GM12878 (cell line): ENCODE data around the gene PEX26. TPM values are rescaled to one million over a fixed set of nuclear protein-coding genes. Genes with fewer than 3 reads are reported as not detected.

Source experiments
- ATAC-seq: fragments of 200-7000 bp; cut with Tn5 transposase; 3 replicates; pipeline ENCODE4 v1.9.1; 2020; ENCODE audit warnings: mild to moderate bottlenecking, moderate library complexity
- BruUV-seq: library from RNA; stranded (reverse); fragments of 400-500 nt; replicated peaks from 2 replicates; lab custom pipeline; 2021; lab: Mats Ljungman, UMichigan
- CTCF ChIA-PET: fragments of 300-600 bp; sonication (Branson Sonifier 250); formaldehyde crosslinking; extraction: SDS; loops from one replicate; lab custom pipeline; 2021; ENCODE audit warnings: inconsistent platforms; lab: Yijun Ruan, JAX
- POLR2A ChIA-PET: fragments of 350-600 bp; formaldehyde crosslinking; extraction: SDS; loops from one replicate; lab custom pipeline; 2021; ENCODE audit warnings: inconsistent platforms; lab: Charles Lee
- RAD21 ChIA-PET: fragments of 300-600 bp; sonication (Branson Sonifier 250); formaldehyde crosslinking; loops from one replicate; lab custom pipeline; 2023; ENCODE audit warnings: antibody characterized with exemption; ENCODE audit not compliant: unreplicated experiment; lab: Charles Lee
- SMC1A ChIA-PET: fragments of 300-600 bp; sonication (Branson Sonifier 250); formaldehyde crosslinking; loops from one replicate; lab custom pipeline; 2023; ENCODE audit not compliant: unreplicated experiment, uncharacterized antibody; lab: Charles Lee
- DNase-seq: peaks from one replicate; pipeline ENCODE4 v3.0.0-alpha.2; 2011; ENCODE audit warnings: low read depth, low spot score
- FAIRE-seq: peaks from 3 replicates; lab custom pipeline; 2011; peaks lifted over from hg19 to GRCh38; lab: Jason Lieb, UNC
- H2AFZ ChIP-seq: 2 replicates; pipeline ENCODE4 v1.6.0; 2011; ENCODE audit warnings: low read depth, low read length, control low read depth; ENCODE audit not compliant: control insufficient read depth
- H3K27ac ChIP-seq: 2 replicates; pipeline ENCODE4 v1.5.1; 2011; ENCODE audit warnings: control low read depth; ENCODE audit not compliant: control insufficient read depth, insufficient read depth
- H3K27me3 ChIP-seq, 2 experiments: replicated peaks in 1 of 2; 2 replicates each; pipeline versions ENCODE4 v1.6.0 to v1.6.1; 2011; ENCODE audit warnings: low read length in 1 of 2; ENCODE audit not compliant: control insufficient read depth in 2 of 2, insufficient read depth in 2 of 2
- H3K36me3 ChIP-seq, 2 experiments: 2 replicates each; pipeline ENCODE4 v1.5.1; 2011; ENCODE audit warnings: low read length in 1 of 2; ENCODE audit not compliant: control insufficient read depth in 2 of 2, insufficient read depth in 2 of 2
- H3K4me1 ChIP-seq: 2 replicates; pipeline ENCODE4 v1.6.1; 2011; ENCODE audit warnings: mild to moderate bottlenecking, low read length, moderate library complexity, mixed read lengths; ENCODE audit not compliant: control insufficient read depth, insufficient read depth
- H3K4me2 ChIP-seq: 2 replicates; pipeline ENCODE4 v1.6.0; 2011; ENCODE audit warnings: control low read depth; ENCODE audit not compliant: control insufficient read depth, insufficient read depth
- H3K4me3 ChIP-seq: fragments of 200-600 bp; sonication (generic); 2 replicates; pipeline ENCODE4 v1.5.1; 2016
- H3K79me2 ChIP-seq: 2 replicates; pipeline ENCODE4 v1.6.0; 2011; ENCODE audit warnings: low read length; ENCODE audit not compliant: control insufficient read depth, insufficient read depth
- H3K9ac ChIP-seq: 2 replicates; pipeline ENCODE4 v1.8.0; 2011; ENCODE audit warnings: low read length, control low read depth, mixed read lengths; ENCODE audit not compliant: control insufficient read depth, insufficient read depth
- H3K9me3 ChIP-seq: replicated peaks from 3 replicates; pipeline ENCODE4 v1.5.1; 2011; ENCODE audit warnings: mild to moderate bottlenecking, low read length; ENCODE audit not compliant: control insufficient read depth, insufficient read depth
- H4K20me1 ChIP-seq: 2 replicates; pipeline ENCODE4 v1.6.0; 2011; ENCODE audit not compliant: control insufficient read depth, insufficient read depth
- CHD4 ChIP-seq: fragments of 200-600 bp; sonication (generic); IDR thresholded peaks from 2 replicates; pipeline ENCODE4 v1.6.1; 2016; ENCODE audit warnings: mild to moderate bottlenecking
- WGBS: methylation state at CpG from one replicate; pipeline ENCODE4 v1.1.6; 2016; ENCODE audit warnings: low lambda C conversion rate; ENCODE audit not compliant: insufficient replicate concordance, insufficient coverage; ENCODE audit errors: missing lambda C conversion rate; 5-methylcytosine and 5-hydroxymethylcytosine counted together
- in situ Hi-C: fragments of 300-500 bp; cut with MboI; formaldehyde crosslinking; loops from 9 replicates; pipeline ENCODE4 v1.14.3; 2018; ENCODE audit warnings: mixed read lengths
- intact Hi-C: fragments of 100-400 bp; cut with micrococcal nuclease; formaldehyde crosslinking; loops from one replicate; pipeline ENCODE4 v1.14.2; 2022; ENCODE audit not compliant: unreplicated experiment
- polyA plus RNA-seq, 11 experiments: library from polyadenylated mRNA; depleted of rRNA in 4 of 11; unstranded in 6 of 11; stranded (reverse) in 5 of 11; fragments of >200 nt; fragmentation: Nextera tagmentation in 4 of 11; fragmentation: Illumina TruSeq in 1 of 11; extraction: Ambion mirVana in 4 of 11; extraction: Trizol in 1 of 11; gene quantifications; 1 replicate in 1 of 11; 2 replicates in 10 of 11; pipeline versions ENCODE4 v1.2.1 to v1.2.3, GENCODE V29; 2011 to 2016; ENCODE audit warnings: inconsistent platforms in 2 of 11, missing spikeins in 2 of 11, low read depth in 1 of 11
- total RNA-seq, 4 experiments: library from RNA; depleted of rRNA in 3 of 4; stranded (reverse); fragments of >200 nt in 3 of 4; fragmentation: Illumina TruSeq in 1 of 4; extraction: Trizol in 1 of 4; gene quantifications; 2 replicates each; pipeline versions ENCODE4 v1.2.1 to v1.2.3, GENCODE V29; 2013 to 2021
- TF ChIP-seq, protein P1 (sequence below): IDR thresholded peaks from 2 replicates; pipeline ENCODE4 v1.6.1; 2012; ENCODE audit warnings: low read depth, low read length, improper control_type of control experiment
- TF ChIP-seq, protein P2 (sequence below), 3 experiments: IDR thresholded peaks in 2 of 3; conservative IDR thresholded peaks in 1 of 3; 2 replicates each; pipeline ENCODE4 v1.5.1; 2011; ENCODE audit warnings: low read depth in 3 of 3, low read length in 3 of 3, mild to moderate bottlenecking in 3 of 3, control low read depth in 2 of 3, moderate library complexity in 2 of 3, inconsistent platforms in 1 of 3, mixed read lengths in 1 of 3; ENCODE audit not compliant: control insufficient read depth in 2 of 3, insufficient read depth in 1 of 3; ENCODE audit errors: extremely low read depth in 1 of 3

The PEX26 gene
- total and polyA plus RNA-seq, 10 of the 15 experiments (the other 5 are each of a cell fraction or from before 2014, with no cell fraction given): 0.79 to 50.8 (median 22.4) TPM

DNA sequence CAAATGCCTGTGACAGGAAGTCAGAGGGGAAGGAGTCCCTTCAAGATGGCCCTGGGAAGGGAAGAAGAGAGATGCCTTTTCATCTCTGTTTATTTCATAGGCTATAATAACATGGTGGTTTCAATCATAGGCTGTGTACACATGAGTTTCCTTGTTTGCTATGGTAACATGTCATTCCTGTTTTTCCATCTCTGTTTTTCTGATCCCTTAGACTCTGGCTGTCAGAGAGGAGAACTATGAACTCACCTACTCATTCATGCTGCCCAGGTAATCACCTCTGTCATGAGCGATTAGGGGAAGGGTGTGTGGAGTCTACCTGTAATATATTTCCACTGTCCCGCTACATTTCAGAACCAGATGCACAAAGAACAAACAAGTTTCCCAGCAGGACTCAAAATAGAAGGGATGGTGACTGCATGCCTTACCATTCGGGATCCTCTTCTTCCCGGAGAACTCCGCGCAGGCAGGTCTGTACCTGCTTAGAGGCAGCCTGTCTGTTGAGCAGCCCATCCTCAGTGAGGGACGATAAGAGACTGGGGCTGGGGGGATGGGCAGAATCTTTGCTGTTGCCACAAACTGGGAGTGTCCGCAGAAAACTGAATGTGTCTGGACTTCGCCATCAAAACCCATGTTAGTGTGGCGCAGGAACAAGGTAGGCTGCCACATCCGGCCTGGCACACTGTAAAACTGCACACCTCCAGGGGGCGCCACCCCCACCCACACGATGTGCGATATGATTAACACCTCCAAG is 7.1 kb upstream of the PEX26 start:
- RAD21 ChIA-PET: interaction anchor here (1.0 to 2.1 kb wide), 3 partner anchors 9 to 71 kb away, joined by 3 to 13 read pairs (median 9); no protein-coding TSS in a partner anchor
- CTCF ChIA-PET: interaction anchor here (1.0 to 7.4 kb wide), 11 partner anchors 8 to 512 kb away, joined by 3 to 80 read pairs (median 7); partner anchors contain the start of gene MICAL3
- no peak for FAIRE-seq
- no peak overlapping the region for H3K27ac ChIP-seq
- in situ Hi-C loops (no loop called here), intact Hi-C loops (no loop called here)
- TF ChIP-seq CHD4: peak; percentile 56; the same call in 1 of the 2 replicates
- TF ChIP-seq, protein P1, sequence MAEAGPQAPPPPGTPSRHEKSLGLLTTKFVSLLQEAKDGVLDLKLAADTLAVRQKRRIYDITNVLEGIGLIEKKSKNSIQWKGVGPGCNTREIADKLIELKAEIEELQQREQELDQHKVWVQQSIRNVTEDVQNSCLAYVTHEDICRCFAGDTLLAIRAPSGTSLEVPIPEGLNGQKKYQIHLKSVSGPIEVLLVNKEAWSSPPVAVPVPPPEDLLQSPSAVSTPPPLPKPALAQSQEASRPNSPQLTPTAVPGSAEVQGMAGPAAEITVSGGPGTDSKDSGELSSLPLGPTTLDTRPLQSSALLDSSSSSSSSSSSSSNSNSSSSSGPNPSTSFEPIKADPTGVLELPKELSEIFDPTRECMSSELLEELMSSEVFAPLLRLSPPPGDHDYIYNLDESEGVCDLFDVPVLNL: no peak
- TF ChIP-seq, protein P2, sequence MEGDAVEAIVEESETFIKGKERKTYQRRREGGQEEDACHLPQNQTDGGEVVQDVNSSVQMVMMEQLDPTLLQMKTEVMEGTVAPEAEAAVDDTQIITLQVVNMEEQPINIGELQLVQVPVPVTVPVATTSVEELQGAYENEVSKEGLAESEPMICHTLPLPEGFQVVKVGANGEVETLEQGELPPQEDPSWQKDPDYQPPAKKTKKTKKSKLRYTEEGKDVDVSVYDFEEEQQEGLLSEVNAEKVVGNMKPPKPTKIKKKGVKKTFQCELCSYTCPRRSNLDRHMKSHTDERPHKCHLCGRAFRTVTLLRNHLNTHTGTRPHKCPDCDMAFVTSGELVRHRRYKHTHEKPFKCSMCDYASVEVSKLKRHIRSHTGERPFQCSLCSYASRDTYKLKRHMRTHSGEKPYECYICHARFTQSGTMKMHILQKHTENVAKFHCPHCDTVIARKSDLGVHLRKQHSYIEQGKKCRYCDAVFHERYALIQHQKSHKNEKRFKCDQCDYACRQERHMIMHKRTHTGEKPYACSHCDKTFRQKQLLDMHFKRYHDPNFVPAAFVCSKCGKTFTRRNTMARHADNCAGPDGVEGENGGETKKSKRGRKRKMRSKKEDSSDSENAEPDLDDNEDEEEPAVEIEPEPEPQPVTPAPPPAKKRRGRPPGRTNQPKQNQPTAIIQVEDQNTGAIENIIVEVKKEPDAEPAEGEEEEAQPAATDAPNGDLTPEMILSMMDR (IDR thresholded peaks at IDR 0.05 in 2 of 3, conservative IDR thresholded peaks at IDR 0.05 in 1 of 3; ENCODE audit: control insufficient read depth in 2 of 3, extremely low read depth in 1 of 3, insufficient read depth in 1 of 3, low read depth in 3 of 3, low read length in 3 of 3): peak in 2 of 3 experiments; percentile 43 to 49; a peak in 4 of 6 replicates
- BruUV-seq: no TSS peak
- peak overlapping the region; percentile 38; the same call in 1 of the 2 replicates for H3K4me2 ChIP-seq
- POLR2A ChIA-PET: interaction anchor here (1.6 kb wide), 1 partner anchor 15 kb away, joined by 5 read pairs; no protein-coding TSS in a partner anchor
- H4K20me1 ChIP-seq: no peaks in the 10 kb centered on the region
- H3K4me3 ChIP-seq: no peak overlapping the region
- ATAC-seq: no peak
- no peaks in the 10 kb centered on the region for H3K36me3 ChIP-seq
- H3K4me1 ChIP-seq: peaks cover 26% of the 10 kb centered on the region
- no peak for DNase-seq
- 67% methylated on average over 14 of the region's 14 CpGs for WGBS
- no peaks in the 10 kb centered on the region for H3K27me3 ChIP-seq
- H3K9ac ChIP-seq: no peak overlapping the region
- H3K79me2 ChIP-seq: no peaks in the 10 kb centered on the region
- SMC1A ChIA-PET: interaction anchor here (1.0 to 10.0 kb wide), 7 partner anchors 8 to 240 kb away, joined by 4 to 98 read pairs (median 8); partner anchors contain the start of gene MICAL3
- no peaks in the 10 kb centered on the region for H3K9me3 ChIP-seq
- H2AFZ ChIP-seq: no peak overlapping the region
